ENCODE results near the gene BICRAL.
"Not testable (repeated sequence)": the region's sequence is repeated elsewhere in the genome, so short reads cannot be mapped to it uniquely, and the experiment has no call there.

Gene BICRAL

GRCh38 chr6:42864602-42865001 lies 82.8 kb downstream of the BICRAL start:
- no peak for DNase-seq (ENCODE audit: extremely low read depth, low read depth)
- no peak for TF ChIP-seq CTCF (IDR thresholded peaks at IDR 0.05; ENCODE audit: low read depth, low read length)

GRCh38 chr6:42870145-42870936 lies 88.5 kb downstream of the BICRAL start:
- no peak for DNase-seq (ENCODE audit: extremely low read depth, low read depth)
- TF ChIP-seq CTCF (IDR thresholded peaks at IDR 0.05; ENCODE audit: low read depth, low read length): no peak

- DNase-seq (ENCODE audit: extremely low read depth, low read depth): no peak
- TF ChIP-seq CTCF (IDR thresholded peaks at IDR 0.05; ENCODE audit: low read depth, low read length): no peak
These were observed 89.9 kb downstream of the BICRAL start for GRCh38 chr6:42871711-42872110.

- no peak for TF ChIP-seq CTCF (IDR thresholded peaks at IDR 0.05; ENCODE audit: low read depth, low read length)
- no peak for DNase-seq (ENCODE audit: extremely low read depth, low read depth)
These were observed 91.5 kb downstream of the BICRAL start for GRCh38 chr6:42873313-42873712.

- no peak for TF ChIP-seq CTCF (IDR thresholded peaks at IDR 0.05; ENCODE audit: low read depth, low read length)
- DNase-seq (ENCODE audit: extremely low read depth, low read depth): no peak
These were observed 95.8 kb downstream of the BICRAL start for GRCh38 chr6:42877695-42878094.

- DNase-seq (ENCODE audit: extremely low read depth, low read depth): peak; percentile 62
- no peak for TF ChIP-seq CTCF (IDR thresholded peaks at IDR 0.05; ENCODE audit: low read depth, low read length)
These were observed 97.8 kb downstream of the BICRAL start, which contains the start of gene RPL7L1 for GRCh38 chr6:42879372-42880239. Gene RPL7L1 (plus strand): TSS chr6:42879616. CDS start chr6:42879911, 295 bp downstream.

GRCh38 chr6:42880240-42880817 lies 98.5 kb downstream of the BICRAL start:
- DNase-seq (ENCODE audit: extremely low read depth, low read depth): not testable (repeated sequence)

- DNase-seq (ENCODE audit: extremely low read depth, low read depth): not testable (repeated sequence)
These were observed 99.0 kb downstream of the BICRAL start for GRCh38 chr6:42880871-42881270.
